HG03354 (cell line): ENCODE results near the gene CAMSAP1.

ENCODE experiments used
- ATAC-seq: cut with Tn5 transposase; IDR thresholded peaks from one replicate; pipeline ENCODE4 v1.9.1; 2021; ENCODE audit warnings: mild to moderate bottlenecking; ENCODE audit not compliant: unreplicated experiment, poor library complexity, severe bottlenecking

CAMSAP1 gene

DNA sequence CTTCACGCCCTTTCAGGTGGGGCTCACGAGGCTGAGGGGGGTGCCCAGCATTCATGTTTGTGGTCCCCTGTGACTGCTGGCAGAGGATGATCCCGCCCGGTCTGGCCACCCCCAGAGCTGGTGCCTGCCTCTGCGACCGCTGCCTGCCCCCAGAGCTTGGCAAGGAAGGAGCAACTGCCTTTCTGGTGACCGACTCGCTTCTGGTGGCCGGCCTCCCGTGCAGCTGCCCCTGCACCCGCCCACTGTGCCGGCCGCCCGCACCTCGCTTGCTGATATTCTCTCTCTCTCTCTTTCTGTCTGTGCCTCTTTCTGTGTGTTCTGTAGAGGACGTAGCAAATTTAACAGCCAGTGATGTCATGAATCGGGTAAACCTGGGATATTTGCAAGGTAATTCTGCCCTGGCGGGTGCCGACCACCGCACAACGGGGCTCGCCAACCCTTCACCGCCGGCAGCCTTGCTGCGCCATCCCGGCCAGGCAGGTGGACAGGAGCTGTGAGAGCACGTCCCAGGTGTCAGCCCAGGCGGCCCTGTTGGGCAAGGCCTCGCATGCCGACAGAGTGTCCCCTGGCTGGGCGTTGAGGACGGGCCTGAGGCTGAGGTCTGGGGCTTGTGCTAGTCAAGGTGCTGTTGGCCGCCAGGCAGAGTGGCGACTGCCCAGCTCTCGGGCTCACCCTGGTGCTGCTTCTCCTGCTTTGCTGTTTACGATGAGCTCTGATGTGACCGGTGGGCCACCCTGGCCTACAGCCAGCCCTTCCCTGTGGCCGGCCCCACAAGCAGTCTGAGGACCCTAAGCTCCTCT lies 119.4 kb downstream of the CAMSAP1 start:
- no peak for ATAC-seq

DNA sequence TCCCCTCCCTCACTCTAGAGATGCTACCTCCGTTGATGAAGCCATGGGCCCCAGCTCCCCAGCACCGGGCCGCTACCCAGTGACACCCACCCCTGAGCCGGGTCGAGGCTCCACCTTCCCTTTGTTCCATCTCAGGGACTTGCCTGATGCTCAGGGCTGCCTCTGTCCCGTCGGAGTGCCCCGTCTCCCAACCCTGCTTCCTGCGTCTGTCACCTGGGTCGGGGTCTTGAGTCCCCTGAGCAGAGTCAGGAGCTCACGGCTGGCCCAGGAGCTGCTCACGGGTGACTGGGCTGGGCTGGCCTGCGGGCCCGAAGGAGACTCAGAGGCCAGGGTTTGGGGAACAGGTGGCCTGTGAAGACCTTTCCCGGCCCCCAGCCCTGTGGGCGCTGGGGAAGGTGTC lies 120.0 kb downstream of the CAMSAP1 start:
- ATAC-seq, result no peak

DNA sequence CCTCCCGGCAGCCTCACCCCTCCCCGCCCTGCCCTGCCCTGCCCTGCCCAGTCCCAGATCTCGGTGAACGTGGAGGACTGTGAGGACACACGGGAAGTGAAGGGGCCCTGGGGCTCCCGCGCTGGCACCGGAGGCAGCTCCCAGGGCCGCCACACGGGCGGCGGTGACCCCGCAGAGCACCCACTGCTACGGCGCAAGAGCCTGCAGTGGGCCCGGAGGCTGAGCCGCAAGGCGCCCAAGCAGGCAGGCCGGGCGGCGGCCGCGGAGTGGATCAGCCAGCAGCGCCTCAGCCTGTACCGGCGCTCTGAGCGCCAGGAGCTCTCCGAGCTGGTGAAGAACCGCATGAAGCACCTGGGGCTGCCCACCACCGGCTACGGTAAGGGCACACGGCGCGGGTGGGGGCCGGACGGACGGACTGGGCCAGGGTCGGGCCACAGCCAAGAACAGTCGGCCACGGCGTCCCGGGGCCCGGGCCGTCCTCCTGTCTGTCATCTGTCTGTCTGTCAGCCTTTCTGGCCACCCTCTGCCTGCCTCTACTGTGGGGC lies 121.1 kb downstream of the CAMSAP1 start:
- no peak for ATAC-seq

DNA sequence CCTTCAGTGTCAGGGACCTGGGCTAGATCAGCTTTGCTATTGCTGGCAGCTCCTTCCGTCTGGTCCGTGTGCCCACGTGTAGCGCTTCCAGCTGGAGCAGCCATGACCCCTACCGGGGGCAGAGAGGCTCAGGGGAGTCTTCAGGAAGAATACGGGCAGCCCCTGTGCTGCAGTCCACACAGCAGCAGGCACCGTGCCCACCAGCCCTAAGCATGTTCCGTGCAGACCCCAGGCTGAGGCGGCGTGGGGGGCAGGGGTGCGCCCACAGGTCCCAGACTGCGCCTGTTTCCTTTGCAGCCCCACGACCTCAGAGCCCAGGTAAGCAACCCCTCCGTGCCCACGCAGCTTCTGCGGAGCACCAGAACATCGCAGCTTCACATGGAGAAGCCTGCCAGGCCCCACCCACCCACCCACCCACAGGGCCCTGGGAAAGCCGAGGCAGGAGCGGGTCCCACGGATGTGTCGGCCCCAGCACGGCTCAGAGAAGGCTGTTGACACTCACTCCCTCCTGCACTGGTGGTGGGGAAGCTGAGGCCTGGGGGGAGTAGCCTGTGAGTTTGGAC lies 122.3 kb downstream of the CAMSAP1 start:
- no peak for ATAC-seq

DNA sequence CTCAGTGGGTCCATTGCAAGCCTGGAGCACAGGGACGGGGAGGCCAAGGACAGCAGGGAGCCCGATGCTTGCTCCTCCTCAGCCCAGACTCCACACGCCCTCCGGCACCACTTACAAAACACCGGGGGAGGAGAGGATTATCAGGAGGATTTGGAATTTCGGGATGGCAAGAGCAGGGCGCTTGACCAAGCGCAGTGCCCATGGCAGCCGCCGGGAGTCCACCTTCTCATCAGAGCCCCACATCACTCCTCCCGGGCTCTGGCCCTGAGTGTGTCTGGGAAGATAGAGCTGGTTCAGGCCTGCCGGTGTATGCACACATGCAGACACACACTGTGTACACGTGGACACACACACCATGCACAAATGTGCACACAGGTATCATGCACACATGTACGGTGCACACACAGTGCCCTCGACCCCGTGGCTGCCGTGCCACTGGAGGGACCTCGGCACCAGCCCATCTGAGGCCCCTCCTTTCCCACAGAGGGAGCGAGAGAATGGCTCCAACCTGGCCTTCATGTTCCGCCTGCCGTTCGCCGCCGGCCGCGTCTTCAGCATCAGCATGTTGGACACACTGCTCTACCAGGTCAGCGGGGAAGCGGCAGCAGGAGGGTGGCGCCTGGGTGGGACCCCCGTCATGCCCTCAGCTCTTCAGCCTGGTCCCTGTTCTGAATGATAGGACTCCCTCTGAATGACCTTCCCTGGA lies 123.7 kb downstream of the CAMSAP1 start:
- no peak for ATAC-seq

DNA sequence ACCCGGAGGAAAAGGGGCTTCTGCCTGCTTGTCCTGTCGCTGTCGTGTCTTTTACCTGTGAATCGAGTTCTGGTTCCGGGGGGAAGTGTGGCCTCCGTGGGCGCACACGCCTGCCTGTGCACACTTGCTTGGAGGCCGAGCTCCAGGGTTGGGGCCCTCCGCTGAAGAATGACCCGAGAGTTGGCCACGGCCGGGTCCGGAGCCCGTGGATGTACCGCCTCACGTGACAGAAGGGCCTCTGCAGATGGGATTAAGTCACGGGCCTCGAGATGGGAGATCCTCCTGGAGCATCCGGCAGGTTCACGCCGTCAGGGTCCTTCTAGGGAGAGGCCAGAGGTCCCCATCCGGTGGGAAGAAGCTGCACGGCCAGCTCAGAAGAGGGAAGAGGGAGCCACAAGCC lies 124.4 kb downstream of the CAMSAP1 start:
- ATAC-seq, result no peak

DNA sequence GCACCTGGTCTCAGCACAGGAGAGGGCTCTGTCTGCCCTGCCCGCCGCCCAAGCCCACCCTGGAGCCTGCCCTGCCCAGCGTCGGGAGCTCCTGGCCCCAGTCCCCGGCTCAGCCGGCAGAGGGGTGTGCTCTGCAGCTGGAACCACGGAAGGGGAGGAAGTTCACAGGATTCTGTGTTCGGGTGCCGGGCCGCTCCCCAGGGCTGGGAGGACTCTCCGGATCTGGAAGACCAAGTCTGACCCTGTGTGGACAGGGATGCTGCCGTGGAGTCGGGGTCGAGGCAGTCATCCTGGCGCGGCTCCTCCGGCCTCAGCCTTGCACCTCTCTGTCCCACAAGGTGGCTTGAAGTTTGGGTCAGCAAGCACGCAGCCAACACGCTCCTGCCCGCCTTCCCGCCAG lies 126.7 kb downstream of the CAMSAP1 start:
- ATAC-seq, result no peak

DNA sequence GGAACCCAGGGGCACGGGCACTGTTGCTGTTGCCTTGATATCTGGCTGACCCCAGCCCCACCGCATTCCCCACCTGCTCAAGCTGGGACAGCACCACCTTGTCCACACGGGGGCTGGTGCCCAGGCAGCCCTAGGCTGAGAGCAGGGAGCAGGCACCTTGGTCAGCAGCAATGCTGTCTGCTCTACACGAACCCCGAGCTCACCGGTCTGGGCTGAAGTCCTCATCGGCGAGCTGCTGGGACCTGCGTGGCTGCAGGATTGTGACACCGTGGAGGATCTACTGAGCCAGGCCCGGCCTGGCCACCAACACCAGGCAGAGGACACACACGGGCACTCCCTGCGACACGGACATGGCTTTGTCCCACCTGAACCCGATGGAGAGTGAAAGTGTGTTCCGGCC lies 127.3 kb downstream of the CAMSAP1 start:
- no peak for ATAC-seq

DNA sequence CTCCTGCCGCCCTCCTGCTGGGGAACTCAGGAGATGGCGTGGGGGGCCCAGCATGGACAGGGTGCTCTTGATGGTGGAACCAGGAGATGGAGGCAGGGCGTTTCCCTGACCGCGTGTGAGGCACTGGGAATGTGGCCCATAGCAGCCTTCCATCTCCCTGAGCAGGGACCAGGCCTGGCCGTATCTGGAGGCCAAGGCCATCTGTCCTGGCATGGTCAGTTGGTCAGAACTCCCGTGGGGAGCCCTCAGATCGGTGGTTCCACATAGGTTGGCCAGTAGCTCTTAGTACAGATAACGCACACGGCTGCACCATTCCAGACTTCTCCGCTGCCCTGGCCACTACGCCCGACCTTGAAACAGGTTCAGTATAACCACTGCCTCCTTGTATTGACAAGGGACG lies 127.8 kb downstream of the CAMSAP1 start:
- no peak for ATAC-seq

DNA sequence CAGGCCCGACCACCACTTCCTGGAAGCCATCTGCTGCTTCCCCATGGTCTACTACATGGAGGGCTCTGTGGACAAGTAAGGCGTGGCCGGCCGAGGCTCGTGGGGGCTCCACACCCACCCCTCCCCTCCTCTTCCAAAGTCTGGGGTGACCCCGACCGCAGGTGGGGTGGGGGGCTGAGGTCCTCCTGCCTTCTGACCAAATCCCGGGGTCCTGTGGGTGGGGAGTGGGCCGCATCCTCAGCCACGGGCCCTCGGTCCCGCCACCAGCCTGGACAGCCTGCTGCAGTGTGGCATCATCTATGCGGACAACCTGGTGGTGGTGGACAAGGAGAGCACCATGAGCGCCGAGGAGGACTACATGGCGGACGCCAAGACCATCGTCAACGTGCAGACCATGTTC lies 128.9 kb downstream of the CAMSAP1 start:
- no peak for ATAC-seq

DNA sequence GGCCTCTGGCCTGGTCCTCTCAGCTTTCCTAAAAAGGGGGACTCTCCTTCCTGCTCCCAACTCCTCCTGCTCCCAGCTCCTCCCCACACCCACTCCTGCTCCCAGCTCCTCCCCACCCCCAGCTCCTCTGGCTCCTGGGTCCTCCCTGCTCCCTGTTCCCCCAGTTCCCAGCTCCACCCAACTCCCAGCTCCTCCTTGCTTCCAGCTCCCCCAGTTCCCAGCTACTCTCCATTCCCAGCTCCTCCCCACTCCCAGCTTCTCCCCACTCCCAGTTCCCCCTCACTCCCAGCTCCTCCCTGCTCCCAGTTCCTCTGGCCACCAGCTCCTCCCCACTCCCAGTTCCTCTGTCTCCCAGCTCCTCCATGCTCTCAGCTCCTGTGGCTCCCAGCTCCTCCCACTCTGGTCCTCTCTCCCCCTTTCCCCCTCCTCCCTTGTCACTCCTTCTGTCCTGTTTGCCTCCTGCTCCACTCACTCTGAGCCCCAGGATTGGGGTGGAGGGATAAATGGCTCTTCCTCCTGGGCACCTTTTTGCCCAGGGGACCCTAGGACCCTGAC lies 129.6 kb downstream of the CAMSAP1 start:
- ATAC-seq, result no peak

DNA sequence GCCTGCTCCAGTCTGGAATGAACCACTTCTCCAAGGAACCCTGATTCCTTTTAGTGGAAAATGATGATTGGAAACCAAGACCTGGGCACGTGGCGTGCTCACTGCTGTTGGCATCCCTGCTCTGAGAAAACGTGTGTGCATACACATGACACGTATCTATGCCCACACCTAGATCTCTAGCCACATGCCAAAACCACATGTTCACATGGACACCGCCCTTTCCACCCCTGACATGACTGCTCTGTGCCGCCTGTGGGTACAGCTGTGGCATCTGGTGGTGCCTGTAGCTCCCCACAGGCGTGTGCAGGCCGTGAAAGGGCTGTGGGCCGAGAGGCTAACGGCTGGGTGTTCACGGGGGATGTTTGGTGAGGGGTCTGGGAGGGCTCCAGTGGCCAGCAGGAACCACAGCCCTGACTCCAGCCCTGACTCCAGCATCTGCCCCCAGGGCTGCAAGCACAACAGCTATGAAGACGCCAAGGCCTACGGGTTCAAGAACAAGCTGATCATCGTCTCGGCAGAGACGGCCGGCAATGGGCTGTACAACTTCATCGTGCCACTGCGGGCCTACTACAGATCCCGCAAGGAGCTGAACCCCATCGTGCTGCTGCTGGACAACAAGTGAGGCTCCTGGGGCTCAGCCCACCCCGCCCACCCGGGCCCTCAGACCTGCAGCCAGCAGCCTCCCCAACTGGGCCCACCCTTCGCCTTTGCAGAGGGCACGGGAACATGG lies 130.3 kb downstream of the CAMSAP1 start:
- no peak for ATAC-seq

DNA sequence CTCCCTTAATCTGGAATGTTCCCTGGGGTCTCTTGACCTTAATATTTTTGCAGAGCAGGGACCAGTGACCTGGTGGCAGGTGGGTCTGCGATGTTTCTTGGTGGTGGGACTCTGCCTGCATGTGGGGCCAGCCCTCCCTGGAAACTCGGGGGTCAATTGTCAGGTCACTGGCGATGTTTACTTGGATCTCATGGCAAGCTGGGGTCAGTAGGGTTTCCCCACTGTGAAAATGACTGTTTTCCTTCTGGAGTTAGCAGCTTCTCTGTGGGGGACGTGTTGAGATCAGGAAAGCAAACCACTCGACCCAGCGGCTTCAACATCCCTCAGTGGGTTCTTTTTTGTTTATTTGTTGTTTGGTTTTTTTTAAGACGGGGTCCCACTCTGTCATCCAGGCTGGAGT lies 131.4 kb downstream of the CAMSAP1 start:
- ATAC-seq, result no peak

DNA sequence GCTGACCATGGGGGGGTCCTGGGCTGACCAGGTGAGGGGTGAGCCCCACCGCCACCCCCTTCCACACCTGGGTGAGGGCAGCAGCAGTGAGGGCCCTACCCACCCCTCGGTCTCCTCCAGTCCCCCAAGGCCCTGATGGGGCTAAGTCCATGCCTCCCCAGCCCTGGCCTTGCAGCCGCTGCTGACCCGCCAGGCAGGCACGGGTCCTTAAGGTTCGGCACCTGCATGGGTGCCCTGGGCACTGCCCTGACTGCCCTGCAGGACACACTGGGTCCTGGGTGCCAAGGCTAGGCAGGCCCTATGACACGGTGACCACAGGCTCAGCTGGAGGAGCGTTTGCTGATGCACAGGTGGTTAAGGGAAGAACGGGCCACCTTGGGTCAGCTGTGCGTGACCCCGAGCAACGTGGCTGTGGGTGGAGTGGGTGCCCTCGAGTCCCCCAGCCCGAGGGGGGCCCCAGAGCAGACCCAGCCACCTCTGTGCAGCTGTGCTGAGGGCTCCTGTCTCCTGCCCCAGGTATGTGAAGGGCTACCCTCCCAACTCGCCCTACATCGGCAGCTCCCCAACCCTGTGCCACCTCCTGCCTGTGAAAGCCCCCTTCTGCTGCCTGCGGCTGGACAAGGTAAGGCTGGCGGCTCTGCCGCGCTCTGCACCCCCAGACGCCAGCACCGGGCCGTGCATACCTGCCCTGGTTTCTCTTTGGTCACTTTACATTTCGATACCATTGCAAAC lies 132.4 kb downstream of the CAMSAP1 start:
- ATAC-seq, result no peak

DNA sequence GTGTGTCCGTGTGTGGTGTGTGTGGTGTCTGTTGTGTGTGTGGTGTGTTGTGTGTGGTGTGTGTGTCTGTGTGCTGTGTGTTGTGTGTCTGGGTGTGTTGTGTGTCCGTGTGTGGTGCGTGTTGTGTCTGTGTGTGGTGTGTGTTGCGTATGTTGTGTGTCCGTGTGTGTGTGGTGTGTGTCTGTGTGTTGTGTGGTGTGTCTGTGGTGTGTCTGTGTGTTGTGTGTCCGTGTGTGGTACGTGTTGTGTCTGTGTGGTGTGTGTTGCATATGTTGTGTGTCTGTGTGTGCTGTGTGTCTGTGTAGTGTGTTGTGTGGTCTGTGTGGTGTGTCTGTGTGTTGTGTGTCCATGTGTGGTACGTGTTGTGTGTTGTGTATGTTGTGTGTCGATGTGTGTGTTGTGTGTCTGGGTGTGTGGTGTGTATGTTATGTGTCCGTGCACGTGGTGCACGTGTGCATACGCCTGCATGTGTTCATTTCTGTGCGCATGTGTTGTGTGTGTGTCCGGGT lies 133.1 kb downstream of the CAMSAP1 start:
- no peak for ATAC-seq

DNA sequence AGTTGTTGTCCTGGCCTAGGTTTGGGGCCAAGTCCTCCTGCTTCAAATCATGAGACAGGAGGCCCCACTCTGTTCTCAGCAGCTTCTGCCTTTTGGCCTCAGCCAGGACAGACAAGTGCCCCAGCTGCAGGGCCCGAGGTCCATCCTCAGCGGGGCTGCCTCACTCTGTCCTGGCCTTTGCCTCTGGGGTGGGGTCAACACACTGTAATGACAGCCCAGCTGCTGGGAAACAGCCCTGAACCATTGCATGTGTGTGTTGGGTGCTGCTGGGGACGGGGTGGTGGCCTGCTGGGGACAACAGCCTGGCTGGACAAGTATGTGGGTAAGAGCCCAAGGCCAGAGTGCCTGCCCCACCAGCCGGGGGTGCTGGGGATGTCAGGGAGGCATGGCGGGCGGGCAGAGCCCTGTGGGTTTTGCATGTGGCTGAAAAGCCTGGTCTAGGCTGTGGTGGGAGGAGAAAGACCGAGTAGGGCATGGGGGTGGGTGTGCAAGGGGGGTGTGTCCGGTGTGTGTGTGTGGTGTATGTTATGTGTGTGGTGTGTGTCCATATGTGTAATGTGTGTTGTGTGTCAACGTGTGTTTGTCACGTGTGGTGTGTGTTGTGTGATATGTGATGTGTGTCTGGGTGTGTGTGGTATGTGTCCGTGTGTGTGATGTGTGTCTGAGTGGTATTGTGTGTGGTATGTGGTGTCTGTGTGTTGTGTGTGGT lies 133.7 kb downstream of the CAMSAP1 start:
- ATAC-seq, result no peak

DNA sequence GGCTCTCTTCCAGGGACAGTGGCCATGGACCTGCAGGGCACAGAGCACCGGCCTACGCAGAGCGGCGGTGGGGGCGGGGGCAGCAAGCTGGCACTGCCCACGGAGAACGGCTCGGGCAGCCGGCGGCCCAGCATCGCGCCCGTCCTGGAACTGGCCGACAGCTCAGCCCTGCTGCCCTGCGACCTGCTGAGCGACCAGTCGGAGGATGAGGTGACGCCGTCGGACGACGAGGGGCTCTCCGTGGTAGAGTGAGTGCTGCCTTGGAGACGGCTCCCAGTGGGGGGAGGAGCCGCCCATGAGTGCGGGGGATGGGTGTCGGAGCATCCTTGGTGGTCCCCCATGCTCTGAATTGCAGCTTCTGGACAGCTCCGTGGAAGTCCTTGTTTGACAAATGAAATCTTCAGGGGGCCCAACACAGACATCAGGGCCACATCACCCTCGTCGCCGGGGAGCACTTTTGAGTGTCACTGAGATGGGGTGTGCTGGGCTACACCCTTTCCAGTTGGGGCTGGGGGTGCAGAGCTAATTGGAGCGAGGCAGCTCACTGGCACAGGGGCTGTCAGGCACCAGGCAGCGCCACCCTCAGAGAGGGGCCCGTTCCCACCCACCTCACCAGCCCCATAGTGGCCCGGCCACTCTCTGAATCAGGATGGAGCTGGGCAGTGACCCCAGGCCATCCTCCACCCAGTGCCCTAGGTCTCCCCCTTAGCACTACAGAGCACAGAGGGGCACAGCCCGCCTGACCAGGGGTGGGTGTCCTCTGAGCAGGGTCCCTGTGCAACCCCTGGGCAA lies 134.4 kb downstream of the CAMSAP1 start:
- ATAC-seq, result no peak
